ENCODE measurements around the gene PRKCA.

PRKCA gene

GRCh38 chr17:66526827-66527226, 224.4 kb downstream of the PRKCA start:
- FAIRE-seq = no peak

GRCh38 chr17:66527335-66527734, 224.9 kb downstream of the PRKCA start:
- no peak for FAIRE-seq

- no peak for FAIRE-seq
Measured at GRCh38 chr17:66531851-66532295, 229.5 kb downstream of the PRKCA start.

DNA sequence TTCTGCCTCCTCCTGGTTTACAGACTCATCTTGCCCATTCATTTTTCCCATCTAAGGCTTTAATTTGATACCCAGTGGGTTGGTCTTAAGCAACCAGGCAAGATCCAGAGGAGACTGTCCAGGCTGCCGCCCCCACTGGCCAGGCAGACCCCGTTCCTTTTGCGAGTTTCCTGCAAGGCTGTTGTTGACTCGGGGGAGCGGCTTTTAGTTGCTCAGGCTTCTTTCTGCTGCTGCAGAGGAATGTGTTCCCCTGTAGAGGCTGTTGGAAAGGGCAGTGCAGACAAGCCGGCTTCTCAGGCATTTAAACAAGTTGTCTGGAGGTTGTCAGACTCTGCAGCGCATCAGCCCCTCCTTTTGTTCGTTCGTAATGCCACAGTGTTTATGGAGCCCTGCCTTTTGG, 231.2 kb downstream of the PRKCA start:
- peak; percentile 33 for FAIRE-seq

DNA sequence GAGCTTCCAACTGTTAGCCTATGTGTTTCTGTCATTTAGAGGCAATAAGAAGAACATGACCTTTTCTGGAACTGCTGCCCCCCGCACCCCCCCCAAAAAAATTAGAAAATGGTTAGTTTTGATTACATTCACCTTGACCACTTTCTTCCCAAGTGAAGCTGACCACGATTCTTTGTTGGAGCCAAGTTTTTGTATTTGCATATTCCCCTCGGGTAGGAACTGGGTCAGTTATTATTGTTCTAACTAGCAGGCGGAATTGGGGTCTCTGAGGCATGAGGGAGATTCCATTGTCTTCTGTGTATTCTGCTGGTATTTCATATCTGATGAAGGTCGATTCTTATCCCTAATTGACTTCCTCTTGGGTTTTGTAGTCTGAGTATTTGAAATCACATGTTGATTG, 231.6 kb downstream of the PRKCA start:
- no peak for FAIRE-seq

DNA sequence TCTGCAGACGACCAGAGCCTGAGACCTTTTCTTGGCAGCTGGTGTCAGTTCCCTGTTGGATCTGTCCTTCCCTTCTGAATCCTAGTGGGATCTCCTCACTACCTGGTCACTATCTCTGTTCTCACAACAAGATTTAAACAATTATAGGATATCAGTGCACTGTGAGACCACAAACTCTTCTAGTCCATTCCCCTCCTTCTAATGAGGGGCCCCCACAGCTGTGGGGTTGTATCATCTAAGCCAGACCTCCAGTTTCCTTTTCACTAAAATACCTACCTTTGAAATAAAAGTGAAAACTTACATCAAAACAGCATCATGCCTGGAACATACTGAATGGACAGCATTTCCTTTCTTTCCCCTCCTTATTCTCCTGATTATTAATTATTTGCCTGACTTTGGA, 233.2 kb downstream of the PRKCA start:
- FAIRE-seq = no peak

GRCh38 chr17:66537502-66537901, 235.1 kb downstream of the PRKCA start:
- no peak for FAIRE-seq

DNA sequence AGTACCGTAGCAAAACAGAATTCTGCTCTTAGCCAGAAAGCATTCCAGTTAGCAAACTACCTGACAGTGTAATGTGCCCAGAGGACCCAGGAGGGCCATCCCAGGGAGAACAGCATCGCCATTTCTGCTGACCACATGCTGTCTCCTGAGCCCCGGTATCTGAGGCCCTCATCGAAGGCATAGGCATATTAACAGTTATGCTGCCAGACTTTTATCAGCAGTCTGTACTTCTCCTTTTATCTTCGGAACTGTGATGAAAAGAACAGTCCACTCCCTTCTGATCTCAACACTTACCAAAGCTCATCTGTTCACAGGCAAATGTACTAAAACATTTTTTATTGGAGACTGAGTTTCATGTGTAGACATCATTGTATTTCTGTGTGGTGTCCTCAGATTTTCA, 236.4 kb downstream of the PRKCA start:
- FAIRE-seq = no peak

- FAIRE-seq = no peak
Measured at GRCh38 chr17:66540131-66540781, 237.8 kb downstream of the PRKCA start.

GRCh38 chr17:66541461-66542128, 239.2 kb downstream of the PRKCA start:
- FAIRE-seq = no peak

DNA sequence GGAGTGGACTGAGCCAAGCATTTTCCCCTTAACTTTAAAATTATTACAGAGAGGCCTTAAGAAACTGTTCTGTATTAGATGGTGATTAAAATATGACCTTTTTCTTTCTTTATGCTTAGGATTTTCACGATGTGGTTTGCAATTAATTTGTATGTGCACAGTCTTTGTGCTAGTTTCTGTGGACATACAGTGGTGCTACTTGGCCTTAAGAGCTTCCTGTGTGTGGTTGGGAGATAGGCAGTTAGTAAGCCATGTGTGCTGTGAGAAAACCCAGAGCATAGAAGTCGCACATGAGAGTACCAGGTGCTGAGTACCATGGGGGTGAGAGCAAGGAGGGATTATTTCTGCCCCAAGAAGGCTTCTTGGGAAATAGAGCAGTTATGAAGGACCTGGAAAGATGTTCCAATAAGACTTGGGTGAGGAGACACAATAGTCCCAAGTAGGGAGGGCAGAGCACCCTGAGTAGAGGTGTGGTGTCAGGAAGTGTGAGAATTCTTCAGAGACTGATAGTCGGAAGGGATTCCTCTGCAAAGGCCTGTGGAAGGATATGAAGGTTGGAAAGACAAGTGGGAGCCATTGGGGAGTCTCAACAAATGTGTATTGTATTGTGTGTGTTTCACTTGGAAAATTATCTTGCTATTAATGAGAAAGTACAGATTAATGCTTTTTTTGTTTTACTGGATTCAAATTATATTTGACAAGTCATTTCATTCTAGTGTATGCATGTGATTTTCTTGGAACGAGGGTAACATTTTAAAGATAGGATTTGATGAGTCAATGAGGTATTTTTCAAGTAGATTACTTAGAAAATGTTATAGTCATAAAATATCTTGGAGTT, 239.9 kb downstream of the PRKCA start:
- FAIRE-seq = no peak

GRCh38 chr17:66542967-66543520, 240.6 kb downstream of the PRKCA start:
- FAIRE-seq = no peak

DNA sequence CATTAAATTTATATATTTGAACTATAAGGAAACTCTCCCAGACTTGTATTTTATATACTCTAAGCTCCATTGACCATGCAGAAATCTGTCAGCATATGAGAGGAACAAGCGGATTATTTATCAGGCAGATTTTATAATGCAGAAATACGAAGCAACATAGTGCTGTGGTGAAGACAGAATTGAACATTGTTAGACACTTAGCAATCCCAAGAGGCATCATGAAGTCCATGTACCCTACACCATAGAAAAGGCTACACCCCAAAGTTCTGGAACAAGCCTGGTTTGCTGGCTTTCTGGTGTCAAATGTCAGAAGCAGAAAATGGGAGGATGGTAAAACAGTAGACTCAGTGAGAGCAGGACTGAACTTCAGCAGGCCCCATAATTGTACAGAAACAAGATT, 241.1 kb downstream of the PRKCA start:
- no peak for FAIRE-seq

DNA sequence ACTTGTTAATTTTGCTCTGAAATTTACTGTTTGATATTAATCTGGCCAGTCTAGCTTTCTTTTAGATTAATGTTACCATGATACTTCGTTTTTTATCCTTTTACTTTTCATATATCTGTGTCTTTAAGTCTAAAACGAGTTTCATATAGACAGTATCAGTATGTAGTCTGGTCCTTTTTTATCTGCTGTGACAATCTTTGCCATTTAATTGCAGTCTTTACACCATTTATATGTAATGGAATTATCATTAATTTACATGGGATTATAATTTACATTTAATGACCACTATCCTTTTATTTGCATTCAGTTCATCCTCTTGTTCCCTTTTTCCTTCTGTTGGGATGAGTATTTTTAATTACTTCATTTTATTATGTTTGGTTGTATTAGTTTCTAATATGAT, 243.5 kb downstream of the PRKCA start:
- peak; percentile 13 for FAIRE-seq

GRCh38 chr17:66547151-66547865, 244.9 kb downstream of the PRKCA start:
- FAIRE-seq = no peak

GRCh38 chr17:66548158-66548557, 245.7 kb downstream of the PRKCA start:
- FAIRE-seq = peak; percentile 92

DNA sequence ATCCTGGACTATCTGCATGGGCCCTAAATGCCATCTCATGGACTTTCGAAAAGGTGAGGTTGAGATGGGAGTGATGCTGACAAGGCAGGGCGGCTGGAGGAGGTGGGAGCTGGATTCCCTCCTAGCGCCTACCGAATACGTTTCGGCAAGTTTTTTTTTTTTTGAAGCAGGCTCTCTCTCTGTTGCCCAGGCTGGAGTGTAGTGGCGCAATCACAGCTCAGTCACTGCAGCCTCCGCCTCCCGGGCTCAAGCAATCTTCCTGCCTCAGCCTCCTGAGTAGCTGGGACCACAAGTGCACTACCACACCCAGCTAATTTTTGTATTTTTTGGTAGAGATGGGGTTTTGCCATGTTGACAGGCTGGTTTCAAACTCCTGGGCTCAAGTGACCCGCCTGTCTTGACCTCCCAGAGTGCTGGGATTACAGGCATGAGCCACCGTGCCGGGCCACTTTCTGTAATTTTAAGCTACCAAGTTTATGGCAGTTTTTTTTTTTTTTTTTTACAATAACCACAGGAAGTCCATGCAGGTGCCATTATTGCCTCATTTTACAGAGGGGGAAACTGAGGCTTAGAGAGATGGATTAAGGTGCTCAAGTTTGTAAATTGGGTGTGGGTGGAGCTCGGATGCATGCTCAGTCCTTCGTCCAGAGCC, 246.4 kb downstream of the PRKCA start:
- FAIRE-seq = no peak

DNA sequence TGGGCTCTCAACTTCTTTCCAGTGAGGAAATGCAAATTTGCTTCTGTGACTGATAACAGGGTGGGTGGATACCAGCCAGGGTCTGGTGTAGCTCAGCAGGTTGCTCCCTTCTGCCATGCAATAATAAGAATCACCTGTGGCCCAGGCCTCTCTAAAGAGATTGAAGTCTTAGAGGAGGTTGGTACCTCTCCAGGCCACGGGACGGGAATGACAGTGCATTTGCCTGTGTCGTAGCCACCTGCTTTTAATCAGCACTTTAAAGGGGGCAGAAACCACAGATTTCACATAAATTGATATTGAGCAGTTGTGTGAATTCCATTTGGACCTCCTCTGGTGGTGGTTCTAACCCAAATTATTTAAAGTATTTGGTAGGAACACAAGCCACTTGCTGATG, 246.9 kb downstream of the PRKCA start:
- no peak for FAIRE-seq

DNA sequence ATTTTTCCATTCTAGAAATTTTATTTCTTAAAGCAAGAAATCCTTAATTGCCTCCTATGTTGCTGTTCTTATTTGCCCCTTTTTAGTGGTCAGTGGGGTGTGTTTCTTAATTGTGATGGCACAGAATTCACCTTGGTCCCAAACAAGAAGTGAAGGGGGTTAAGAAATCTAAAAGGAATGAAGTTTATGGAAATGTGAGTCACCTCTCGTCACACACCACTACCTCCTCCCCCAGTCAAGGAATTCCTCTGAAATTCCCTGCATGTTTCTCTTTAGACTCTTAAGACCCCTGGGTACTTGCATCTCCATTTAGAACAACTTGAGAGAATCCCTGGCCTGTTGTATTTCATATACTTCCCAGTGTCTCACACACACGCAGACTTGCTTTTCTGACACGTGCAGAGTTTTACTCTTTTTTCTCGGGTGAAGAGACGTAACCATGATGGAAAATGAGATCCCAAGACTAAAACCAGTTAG, 247.4 kb downstream of the PRKCA start:
- peak; percentile 99 for FAIRE-seq

DNA sequence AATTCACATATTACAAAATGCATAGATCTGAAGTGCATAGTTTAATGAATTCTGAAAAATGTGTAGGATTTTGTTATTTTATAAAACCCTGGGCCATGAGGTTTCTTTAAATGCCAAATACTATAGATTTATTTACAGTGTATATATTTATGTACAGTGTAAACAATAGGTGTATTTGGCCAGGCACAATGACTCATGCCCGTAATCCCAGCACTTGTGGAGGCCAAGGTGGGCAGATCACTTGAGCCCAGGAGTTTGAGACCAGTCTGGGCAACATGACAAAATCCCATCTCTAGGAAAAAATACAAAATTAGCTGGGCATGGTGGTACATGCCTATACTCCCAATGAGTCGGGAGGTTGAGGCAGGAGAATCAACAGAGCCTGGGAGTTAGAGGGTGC, 249.4 kb downstream of the PRKCA start:
- no peak for FAIRE-seq

DNA sequence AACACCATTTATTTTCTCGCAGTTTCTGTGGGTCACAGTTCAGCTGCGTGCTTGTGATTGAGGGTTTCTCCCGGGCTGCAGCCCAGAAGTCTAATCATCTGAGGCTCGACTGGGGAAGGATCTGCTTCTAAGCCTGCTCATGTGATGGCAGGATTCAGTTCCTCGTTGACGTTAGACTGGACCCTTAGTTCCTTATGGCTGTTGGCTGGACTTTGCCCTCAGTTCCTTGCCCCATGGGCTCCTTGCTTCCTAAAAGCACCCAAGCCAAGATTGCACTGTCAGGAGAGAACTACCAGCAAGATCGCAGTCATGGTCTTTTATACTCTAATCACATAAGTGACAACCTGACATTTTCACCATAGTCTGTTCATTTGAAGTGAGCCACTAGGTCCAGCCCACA, 250.0 kb downstream of the PRKCA start:
- FAIRE-seq = no peak

GRCh38 chr17:66555605-66556004, 253.2 kb downstream of the PRKCA start:
- peak; percentile 47 for FAIRE-seq

Measured in G401.6 (cell line).